ENCODE data around the gene RHOBTB1. TPM values are rescaled to one million over a fixed set of nuclear protein-coding genes. Genes with fewer than 3 reads are reported as not detected.

Gene RHOBTB1
- total and polyA plus RNA-seq, 2 experiments from 2014 or later = 4.6 to 13.2 TPM

DNA sequence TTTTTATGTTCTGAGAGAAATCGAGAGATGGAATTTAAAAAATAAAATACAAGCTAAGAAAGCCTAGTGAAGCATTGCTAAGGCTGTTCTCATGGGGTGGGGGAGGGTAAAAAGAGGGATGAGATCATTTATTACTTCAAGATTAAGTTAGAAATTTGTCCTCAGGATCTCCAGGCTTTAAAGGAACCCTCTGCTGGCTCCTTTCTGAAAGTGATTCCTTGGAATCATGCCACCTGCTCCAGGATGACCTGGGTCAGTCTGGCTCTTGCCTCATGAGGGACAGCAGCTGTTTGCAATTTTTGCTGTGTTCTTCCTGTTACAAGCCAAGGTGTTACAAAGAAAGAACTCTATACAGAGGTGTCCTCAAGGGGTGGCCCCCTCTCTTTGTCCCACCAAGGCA is 95.9 kb downstream of the RHOBTB1 start:
- H3K27me3 ChIP-seq (ENCODE audit: insufficient read depth) = no peaks in the 10 kb centered on the region
- ATAC-seq (no peak), DNase-seq (ENCODE audit: low spot score) (no peak)
- no peak overlapping the region for H3K4me3 ChIP-seq
- H3K4me3 Mint-ChIP-seq = no peak overlapping the region
- no peaks in the 10 kb centered on the region for H3K36me3 ChIP-seq (ENCODE audit: insufficient read depth)
- H3K9me2 ChIP-seq (ENCODE audit: insufficient read depth) = peaks cover 7% of the 10 kb centered on the region; the same call in 1 of the 2 replicates
- H4K20me1 ChIP-seq (replicated peaks; ENCODE audit: insufficient read depth) = no peaks in the 10 kb centered on the region
- no peaks in the 10 kb centered on the region for H3K36me3 Mint-ChIP-seq (ENCODE audit: low read depth)
- H3K9me3 Mint-ChIP-seq = no peaks in the 10 kb centered on the region
- no peak for TF ChIP-seq CREB1 (CRISPR knock-in tag; IDR thresholded peaks at IDR 0.05; ENCODE audit: low read depth)
- TF ChIP-seq, protein P1, sequence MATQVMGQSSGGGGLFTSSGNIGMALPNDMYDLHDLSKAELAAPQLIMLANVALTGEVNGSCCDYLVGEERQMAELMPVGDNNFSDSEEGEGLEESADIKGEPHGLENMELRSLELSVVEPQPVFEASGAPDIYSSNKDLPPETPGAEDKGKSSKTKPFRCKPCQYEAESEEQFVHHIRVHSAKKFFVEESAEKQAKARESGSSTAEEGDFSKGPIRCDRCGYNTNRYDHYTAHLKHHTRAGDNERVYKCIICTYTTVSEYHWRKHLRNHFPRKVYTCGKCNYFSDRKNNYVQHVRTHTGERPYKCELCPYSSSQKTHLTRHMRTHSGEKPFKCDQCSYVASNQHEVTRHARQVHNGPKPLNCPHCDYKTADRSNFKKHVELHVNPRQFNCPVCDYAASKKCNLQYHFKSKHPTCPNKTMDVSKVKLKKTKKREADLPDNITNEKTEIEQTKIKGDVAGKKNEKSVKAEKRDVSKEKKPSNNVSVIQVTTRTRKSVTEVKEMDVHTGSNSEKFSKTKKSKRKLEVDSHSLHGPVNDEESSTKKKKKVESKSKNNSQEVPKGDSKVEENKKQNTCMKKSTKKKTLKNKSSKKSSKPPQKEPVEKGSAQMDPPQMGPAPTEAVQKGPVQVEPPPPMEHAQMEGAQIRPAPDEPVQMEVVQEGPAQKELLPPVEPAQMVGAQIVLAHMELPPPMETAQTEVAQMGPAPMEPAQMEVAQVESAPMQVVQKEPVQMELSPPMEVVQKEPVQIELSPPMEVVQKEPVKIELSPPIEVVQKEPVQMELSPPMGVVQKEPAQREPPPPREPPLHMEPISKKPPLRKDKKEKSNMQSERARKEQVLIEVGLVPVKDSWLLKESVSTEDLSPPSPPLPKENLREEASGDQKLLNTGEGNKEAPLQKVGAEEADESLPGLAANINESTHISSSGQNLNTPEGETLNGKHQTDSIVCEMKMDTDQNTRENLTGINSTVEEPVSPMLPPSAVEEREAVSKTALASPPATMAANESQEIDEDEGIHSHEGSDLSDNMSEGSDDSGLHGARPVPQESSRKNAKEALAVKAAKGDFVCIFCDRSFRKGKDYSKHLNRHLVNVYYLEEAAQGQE (IDR thresholded peaks at IDR 0.05; ENCODE audit: unreplicated experiment) = no peak
- no peak for TF ChIP-seq EZH2 (IDR thresholded peaks at IDR 0.05; ENCODE audit: low read depth, unreplicated experiment)
- no peak for TF ChIP-seq STAT1 (IDR thresholded peaks at IDR 0.05; ENCODE audit: unreplicated experiment)
- no peak for TF ChIP-seq NANOG (IDR thresholded peaks at IDR 0.05; ENCODE audit: borderline replicate concordance)
- no peak for TF ChIP-seq ZNF331 (CRISPR knock-in tag; IDR thresholded peaks at IDR 0.05; ENCODE audit: low read depth)
- TF ChIP-seq, protein P2, sequence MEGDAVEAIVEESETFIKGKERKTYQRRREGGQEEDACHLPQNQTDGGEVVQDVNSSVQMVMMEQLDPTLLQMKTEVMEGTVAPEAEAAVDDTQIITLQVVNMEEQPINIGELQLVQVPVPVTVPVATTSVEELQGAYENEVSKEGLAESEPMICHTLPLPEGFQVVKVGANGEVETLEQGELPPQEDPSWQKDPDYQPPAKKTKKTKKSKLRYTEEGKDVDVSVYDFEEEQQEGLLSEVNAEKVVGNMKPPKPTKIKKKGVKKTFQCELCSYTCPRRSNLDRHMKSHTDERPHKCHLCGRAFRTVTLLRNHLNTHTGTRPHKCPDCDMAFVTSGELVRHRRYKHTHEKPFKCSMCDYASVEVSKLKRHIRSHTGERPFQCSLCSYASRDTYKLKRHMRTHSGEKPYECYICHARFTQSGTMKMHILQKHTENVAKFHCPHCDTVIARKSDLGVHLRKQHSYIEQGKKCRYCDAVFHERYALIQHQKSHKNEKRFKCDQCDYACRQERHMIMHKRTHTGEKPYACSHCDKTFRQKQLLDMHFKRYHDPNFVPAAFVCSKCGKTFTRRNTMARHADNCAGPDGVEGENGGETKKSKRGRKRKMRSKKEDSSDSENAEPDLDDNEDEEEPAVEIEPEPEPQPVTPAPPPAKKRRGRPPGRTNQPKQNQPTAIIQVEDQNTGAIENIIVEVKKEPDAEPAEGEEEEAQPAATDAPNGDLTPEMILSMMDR (conservative IDR thresholded peaks at IDR 0.05; ENCODE audit: low read depth in 2 of 2) = no peak
- no peak overlapping the region for H3K27ac Mint-ChIP-seq
- no peaks in the 10 kb centered on the region for H3K79me2 ChIP-seq (replicated peaks; ENCODE audit: insufficient read depth)
- H3K4me1 ChIP-seq (ENCODE audit: insufficient read depth) = no peaks in the 10 kb centered on the region
- no peaks in the 10 kb centered on the region; the same call in 2 of the 3 replicates for H3K4me1 Mint-ChIP-seq
- no peak overlapping the region for H3K27ac ChIP-seq (ENCODE audit: low read depth)
- no peak overlapping the region for H2AFZ ChIP-seq
- H3F3A ChIP-seq (replicated peaks; ENCODE audit: low read depth) = no peaks in the 10 kb centered on the region
- no peak overlapping the region for H3K4me2 ChIP-seq
- H3K27me3 Mint-ChIP-seq (ENCODE audit: insufficient read depth, low read depth, poor library complexity) = no peaks in the 10 kb centered on the region

GRCh38 chr10:60846173-60846572 is 97.8 kb downstream of the RHOBTB1 start:
- no peak overlapping the region for H3K27ac ChIP-seq (ENCODE audit: low read depth)
- H3F3A ChIP-seq (replicated peaks; ENCODE audit: low read depth) = no peaks in the 10 kb centered on the region
- DNase-seq (ENCODE audit: low spot score) (peak; percentile 35), ATAC-seq (no peak)
- no peaks in the 10 kb centered on the region for H3K36me3 ChIP-seq (ENCODE audit: insufficient read depth)
- Mint-ChIP-seq H3K27me3 (ENCODE audit: insufficient read depth, low read depth, poor library complexity) (no peaks in the 10 kb centered on the region), H3K27ac (no peak overlapping the region), H3K36me3 (ENCODE audit: low read depth) (no peaks in the 10 kb centered on the region), H3K9me3 (no peaks in the 10 kb centered on the region), H3K4me3 (no peak overlapping the region), H3K4me1 (peaks cover 3% of the 10 kb centered on the region)
- H3K79me2 ChIP-seq (replicated peaks; ENCODE audit: insufficient read depth) = no peaks in the 10 kb centered on the region
- no peak overlapping the region for H3K4me2 ChIP-seq
- H3K27me3 ChIP-seq (ENCODE audit: insufficient read depth) = no peaks in the 10 kb centered on the region
- 0 out of 2 replicates have a peak, but pooled peaks cover 4% of the 10 kb centered on the region for H3K4me1 ChIP-seq (ENCODE audit: insufficient read depth)
- H3K4me3 ChIP-seq = no peak overlapping the region
- H4K20me1 ChIP-seq (replicated peaks; ENCODE audit: insufficient read depth) = no peaks in the 10 kb centered on the region
- H3K9me2 ChIP-seq (ENCODE audit: insufficient read depth) = no peaks in the 10 kb centered on the region
- TF ChIP-seq, protein P2 (conservative IDR thresholded peaks at IDR 0.05; ENCODE audit: low read depth in 2 of 2) = peak; percentile 16 to 54; a peak in 2 of 4 replicates
- no peak for TF ChIP-seq CREB1 (CRISPR knock-in tag; IDR thresholded peaks at IDR 0.05; ENCODE audit: low read depth)
- no peak overlapping the region for H2AFZ ChIP-seq

Measured in GM23338 (cell line).